Measurements from ENCODE around the gene AKAP14.
A peak's percentile ranks its signal among the peaks of the same experiment; 100 is the strongest.
"Not testable (repeated sequence)": the region's sequence is repeated elsewhere in the genome, so short reads cannot be mapped to it uniquely, and the experiment has no call there.

Gene AKAP14

DNA sequence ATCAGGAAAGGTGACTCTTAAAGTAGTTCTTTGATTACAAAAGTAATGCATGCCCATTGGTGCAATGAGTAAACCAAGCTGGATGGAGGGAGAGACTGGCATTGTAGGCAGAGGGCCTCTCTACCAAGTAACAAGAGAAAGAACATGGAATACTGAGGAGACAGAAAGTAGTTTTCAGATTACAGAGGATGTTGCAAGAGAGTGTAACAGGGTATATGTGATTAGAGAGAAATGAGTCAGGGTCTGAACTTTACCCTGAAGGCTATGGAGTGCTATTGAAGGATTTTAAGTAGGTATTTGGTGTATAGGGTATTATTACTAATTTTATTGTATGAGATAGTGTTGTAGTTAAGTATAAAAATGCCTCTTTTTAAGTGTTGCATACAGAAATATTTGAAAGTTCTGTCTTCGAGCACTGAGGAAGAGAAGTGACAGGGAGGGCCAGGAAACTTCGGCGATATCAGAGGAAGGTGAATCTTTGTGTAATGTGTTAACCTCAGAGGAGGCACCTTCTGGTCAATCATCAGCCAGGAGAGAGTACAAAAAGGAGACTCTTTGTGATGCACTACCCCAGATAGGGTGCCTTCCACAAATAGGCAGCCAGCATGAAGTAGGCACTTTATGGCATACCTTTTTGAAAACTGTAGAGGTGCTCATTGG, 39.7 kb downstream of the AKAP14 start:
- no peak for DNase-seq

DNA sequence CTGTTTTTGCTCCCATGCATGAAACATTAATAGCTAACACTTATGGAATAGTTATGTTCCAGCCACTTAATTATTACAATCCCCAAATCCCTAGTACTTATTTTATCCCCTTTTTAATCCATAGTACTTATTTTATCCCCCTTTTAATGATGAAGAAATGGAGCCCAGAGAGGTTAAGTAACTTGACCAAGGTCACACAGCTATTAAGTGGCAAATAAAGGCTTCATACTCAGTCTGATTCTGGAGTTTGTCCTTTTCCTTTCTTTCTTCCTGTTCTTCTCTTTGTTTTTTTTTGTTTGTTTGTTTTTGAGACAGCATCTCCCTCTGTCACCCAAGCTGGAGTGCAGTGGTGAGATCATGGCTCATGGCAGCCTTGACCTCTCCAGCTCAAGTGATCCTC, 45.6 kb downstream of the AKAP14 start:
- DNase-seq = no peak

DNA sequence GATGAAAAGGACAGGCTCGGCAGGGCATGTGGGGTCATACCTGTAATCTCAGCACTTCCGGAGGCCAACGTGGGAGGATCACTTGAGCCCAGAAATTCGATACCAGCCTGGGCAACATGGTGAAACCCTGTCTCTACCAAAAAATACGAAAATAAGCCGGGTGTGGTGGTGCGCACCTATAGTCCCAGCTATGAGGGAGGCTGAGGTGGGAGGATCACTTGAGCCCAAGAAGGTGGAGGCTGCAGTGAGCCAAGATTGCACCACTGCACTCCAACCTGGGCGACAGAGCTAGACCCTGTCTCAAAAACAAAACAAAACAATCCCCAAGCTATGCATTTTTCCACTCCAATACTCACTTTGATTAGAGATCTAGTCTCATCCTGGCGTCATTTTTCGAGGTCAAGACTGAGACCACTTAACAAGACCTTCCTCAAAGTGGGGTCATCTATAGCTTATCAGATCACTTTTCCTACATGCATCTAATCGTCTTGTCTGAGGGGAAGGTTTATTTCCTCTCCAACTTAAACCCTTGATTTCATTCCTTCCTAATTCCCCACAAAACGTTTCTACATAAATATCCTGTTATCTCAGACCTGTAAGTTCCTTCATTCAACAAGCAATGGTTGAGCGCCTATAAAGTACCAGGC, 46.6 kb downstream of the AKAP14 start:
- DNase-seq = no peak

DNA sequence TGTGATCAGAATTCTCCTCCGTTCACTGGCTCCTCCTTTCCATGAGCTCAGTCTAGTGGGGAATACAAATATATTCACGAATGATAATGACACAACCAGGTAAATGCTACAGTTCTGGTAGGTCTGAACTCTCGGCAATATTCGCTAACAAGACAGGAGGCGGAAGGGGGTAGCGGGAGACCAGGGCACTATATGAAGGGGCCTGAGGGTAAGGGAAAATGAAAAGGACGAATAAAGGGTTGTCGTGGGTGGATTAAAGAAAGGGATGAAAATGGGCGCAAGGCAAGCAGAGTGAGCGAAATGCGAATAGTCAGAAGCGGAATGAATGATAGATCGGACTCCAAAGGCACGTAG, 47.1 kb downstream of the AKAP14 start:
- DNase-seq = no peak

DNA sequence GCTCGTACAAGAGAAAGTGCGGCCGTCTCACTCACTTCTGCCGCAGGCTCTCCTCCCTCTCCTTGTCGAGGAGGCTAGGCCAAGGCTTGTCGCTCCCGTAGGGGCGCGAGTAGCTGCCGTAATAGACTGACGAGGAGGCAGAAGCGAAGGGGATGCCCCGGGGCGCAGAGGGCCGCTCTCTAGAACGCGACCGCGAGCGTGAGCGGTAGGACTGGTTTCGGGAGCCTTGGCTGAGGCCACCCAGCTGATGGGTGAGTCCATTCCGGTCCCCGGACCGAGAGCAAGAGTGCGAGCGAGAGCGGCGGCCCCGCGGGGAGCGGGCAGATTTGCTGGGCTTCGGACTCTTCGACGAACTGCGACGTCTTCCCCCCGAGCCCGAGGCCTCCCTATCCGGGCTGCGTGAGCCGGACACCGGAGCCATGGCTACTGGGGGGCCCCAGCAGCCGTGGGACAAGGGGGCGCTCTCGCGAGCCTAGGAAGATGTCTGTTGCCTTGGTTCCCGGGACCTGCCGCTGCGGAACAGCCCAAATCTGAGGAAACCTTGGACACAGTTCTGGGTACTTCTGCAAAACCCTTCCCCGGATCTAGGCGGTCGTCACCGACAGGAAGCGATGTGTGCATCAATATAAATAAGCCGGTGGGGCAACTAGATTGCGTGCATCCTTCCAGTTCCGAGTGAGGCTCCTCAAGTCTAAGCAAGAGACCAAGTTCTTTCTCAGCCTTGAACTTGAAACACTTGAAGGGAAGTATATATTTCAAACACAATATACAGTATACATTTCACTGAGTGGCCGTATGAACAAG, 47.7 kb downstream of the AKAP14 start, which contains the start of gene NKAP:
NKAP (minus strand) TSS at position 567 of the 804 bp plus-strand sequence; CDS start at position 421, 146 bp downstream.
- DNase-seq = peak; percentile 69

DNA sequence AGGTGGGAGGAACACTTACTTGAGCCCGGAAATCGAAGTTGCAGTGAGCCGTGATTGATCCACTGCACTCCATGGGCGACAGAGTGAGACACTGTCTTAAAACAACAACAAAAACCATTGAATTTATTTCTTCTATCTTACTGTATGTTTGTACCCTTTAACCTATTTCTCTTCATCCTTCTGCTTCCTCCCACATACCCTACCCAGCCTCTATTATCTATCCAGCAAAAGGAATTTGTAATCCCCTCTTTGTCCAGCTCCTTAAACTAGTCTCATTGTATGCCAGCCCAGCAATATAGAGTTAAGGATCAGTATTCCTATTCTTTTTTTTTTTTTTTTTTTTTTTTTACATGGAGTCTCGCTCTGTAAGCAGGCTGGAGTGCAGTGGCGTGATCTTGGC, 49.8 kb downstream of the AKAP14 start:
- DNase-seq = no peak

DNA sequence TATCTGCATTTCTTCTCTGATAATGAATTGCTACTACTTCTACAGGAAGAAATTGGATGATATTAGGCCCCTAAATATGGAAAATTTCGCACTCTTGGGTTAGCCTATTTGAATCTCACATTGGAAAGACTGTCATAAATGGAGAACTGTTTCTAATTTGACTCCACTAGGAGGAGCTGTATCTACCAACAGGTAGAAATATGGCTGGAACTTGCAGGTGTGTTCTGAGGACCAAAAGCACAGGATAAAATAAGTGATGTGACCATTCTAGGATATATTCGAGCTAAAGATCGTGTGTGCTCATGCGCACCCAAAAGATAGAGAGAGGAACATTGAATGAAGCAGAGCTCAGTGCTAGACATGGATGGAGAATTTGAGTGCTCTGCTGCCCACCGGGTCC, 52.7 kb downstream of the AKAP14 start:
- DNase-seq = no peak

DNA sequence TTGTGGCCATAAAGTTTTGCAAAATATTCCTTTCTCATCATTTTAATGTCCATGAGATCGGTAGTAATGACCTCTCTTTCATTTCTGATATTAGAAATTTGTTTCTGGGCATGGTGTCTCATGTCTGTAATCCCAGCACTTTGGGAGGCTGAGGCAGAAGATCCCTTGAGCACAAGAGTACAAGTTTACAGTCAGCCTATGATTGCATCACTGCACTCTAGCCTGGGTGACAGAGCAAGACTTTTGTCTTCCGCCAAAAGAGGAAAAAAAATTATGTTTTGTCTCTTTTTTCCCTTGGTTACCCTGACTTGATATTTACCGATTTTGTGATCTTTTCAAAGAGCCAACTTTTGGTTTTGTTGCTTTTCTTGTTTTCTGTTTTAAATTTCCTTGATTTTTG, 58.7 kb downstream of the AKAP14 start:
- no peak for DNase-seq

DNA sequence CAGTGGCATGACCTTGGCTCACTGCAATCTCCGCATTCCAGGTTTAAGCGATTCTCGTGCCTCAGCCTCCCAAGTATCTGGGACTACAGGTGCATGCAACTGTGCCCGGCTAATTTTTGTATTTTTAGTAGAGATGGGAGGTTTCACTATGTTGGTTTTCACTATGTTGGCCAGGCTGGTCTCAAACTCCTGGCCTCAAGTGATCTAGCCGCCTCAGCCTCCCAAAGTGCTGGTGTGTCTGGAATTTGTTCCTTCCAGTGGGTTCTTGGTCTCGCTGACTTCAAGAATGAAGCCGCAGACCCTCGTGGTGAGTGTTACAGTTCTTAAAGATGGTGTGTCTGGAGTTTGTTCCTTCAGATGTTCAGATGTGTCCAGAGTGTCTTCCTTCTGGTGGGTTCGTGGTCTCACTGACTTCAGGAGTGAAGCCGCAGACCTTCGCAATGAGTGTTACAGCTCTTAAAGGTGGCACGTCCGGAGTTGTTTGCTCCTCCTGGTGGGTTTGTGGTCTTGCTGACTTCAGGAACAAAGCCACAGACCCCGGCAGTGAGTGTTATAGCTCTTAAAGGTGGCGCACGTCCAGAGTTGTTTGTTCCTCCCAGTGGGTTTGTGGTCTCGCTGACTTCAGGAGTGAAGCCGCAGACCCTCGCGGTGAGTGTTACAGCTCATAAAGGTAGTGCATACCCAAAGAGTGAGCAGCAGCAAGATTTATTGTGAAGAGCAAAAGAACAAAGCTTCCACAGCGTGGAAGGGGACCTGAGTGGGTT, 60.3 kb downstream of the AKAP14 start:
- DNase-seq = peak; percentile 53

DNA sequence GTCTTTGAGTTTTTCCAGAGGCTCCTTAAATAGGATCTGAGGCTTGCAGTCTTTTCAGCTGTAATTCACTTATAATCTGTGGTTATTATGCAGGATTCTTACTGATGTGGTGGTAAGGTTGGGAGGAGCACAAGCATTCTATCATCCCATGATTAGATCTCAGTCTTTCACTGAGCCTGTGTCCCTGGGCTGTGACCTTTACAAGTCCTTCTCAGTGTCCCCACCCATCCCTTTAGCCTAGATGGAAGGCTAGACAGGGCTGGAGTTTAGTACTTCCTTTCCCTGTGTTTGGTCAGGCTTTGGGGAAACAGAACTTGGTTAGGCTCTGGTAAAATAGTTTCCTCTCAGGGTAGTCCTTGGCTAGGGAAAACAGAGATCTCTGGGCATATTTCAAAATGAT, 64.9 kb downstream of the AKAP14 start:
- no peak for DNase-seq

DNA sequence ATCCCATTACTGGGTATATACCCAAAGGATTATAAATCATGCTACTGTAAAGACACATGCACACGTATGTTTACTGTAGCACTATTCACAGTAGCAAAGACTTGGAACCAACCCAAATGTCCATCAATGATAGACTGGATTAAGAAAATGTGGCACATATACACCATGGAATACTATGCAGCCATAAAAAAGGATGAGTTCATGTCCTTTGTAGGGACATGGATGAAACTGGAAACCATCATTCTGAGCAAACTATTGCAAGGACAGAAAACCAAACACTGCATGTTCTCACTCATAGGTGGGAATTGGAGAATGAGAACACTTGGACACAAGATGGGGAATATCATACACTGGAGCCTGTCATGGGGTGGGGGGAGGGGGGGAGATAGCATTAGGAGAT, 71.1 kb downstream of the AKAP14 start:
- not testable (repeated sequence) for DNase-seq
